Activated T-cell treated with anti-CD3 and anti-CD28 coated beads for 4 hours (primary cell): Measurements from ENCODE around the gene EXOC6B.
"Not testable (repeated sequence)": the region's sequence is repeated elsewhere in the genome, so short reads cannot be mapped to it uniquely, and the experiment has no call there.

ENCODE experiments used
- DNase-seq: peaks from one replicate; pipeline ENCODE4 v3.0.0-alpha.2; 2020

EXOC6B gene

DNA sequence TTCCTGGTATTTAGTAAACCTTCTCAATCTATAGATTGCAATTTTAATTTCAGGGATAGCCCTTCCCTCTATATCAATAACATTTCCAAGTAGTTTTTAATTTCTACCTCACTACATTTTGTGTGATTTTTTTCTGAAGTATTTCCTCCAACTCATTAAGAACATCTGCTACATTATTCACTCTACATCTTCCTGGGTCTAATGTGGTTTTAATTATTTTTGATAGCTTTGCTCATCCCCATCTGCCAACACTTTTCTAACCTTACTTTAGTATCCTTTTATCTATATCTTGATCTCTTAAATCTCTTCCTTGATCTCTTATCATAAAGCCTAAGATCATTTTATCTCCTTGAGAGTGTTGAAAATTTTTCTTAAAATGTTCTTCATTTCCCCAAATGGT, 399.8 kb downstream of the EXOC6B start:
- DNase-seq, result no peak

DNA sequence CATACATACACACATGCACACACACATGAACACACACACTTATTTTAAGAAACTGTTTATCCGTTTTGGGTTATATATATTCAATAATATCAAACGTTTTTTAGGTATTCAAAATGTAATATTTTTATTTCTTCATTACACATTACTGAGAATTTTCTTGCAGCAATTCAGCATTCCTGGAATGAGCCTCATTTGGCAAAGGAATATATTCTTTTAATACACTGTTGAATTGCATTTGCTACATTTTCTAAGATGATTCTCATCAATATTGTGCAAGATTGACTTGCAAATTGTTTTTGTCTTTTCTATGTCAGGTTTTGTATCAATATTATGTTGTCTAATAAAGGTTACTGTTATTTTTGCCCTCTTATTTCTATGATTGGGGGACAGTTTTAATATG, 402.1 kb downstream of the EXOC6B start:
- no peak for DNase-seq

DNA sequence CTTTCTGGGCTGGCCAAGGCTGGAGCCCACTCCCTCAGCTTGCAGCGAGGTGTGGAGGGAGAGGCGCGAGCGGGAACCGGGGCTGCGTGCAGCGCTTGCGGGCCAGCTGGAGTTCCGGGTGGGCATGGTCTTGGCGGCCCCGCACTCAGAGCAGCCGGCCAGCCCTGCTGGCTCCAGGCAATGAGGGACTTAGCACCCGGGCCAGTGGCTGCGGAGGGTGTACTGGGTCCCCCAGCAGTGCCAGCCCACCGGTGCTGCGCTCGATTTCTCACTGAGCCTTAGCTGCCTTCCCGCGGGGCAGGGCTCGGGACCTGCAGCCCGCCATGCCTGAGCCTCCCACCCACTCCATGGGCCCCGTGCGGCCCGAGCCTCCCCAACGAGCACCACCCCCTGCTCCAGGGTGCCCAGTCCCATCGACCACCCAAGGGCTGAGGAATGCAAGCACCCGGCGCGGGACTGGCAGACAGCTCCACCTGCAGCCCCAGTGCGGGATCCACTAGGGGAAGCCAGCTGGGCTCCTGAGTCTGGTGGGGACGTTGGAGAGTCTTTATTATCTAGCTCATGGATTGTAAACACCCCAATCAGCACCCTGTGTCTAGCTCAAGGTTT, 404.0 kb downstream of the EXOC6B start:
- not testable (repeated sequence) for DNase-seq

DNA sequence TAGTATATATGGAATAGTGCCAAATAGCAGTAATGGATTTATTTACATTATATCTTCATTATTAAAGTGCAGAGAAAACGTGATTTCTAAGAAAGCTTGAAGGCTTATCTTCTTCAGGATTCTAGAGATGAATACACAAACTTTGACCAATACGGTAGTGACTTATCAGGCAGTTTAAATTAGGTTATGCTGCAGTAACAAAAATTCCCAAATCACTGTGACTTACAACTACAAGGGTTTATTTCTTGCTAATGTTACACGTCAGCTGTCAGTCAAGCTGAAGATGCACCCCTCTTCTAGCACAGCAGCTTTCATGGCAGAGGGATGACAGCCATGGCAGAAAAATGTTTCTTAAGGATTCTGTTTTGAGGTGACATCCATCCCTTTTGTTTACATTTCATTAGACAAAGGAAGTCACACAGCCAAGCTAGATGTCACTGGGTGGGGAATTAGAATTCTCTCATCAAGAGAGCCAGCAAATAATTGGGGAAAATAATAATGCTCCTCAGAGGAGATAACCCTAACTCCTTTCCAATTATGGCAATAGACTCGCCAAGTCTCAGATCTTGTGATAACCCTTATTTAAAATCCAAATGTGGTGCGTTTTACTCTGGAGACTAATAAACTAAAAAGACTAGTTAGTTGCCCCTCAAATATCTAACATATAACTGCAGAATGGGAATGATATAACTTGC, 409.9 kb downstream of the EXOC6B start:
- DNase-seq, result no peak

DNA sequence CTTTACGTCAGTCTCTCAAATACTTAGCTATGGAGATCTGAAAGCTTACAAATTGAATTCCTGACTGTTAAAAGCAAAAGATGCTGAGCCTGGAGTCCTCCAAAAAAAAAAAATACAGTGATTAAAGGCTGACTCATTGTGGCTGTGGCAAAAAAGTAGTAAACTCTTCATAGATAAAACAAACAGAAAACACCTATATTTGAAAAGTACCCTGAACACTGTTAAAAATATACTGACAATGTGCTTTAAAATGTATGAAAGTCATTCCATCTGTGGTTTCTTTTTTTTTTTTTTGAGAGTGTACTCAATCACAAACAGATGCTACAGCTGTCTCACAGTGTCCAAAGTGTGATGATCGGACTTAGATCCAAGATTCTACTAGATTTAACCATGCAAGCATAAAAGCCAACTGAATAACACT, 410.6 kb downstream of the EXOC6B start:
- no peak for DNase-seq

DNA sequence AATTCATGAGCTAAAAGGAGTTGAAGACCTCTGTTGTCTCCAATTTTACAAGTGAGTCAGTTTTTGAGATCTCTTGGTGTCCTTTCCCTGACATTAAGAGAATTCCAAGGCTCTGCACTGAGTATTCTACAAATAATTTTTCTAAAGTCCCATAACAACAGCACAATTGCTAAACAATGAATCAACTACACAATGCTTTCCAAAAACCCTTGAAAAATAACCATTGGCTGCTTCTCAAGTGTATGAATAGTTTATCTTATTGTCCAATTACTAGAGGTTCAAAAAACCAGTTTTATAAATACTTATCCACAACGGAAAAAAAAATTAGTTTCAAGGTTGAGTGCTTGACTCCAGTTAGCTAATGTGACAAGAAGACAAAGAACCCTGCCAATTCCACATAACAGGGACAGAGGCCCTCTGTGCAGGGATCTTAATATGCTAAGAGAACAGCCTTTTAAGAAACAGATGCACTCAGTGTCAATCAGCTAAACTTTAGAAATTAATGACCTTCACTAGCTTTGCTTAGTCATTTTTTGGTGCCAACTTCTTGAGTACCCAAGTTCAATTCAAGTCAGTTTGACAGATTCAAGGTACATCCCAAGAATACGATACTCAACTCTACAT, 411.6 kb downstream of the EXOC6B start:
- DNase-seq, result no peak

DNA sequence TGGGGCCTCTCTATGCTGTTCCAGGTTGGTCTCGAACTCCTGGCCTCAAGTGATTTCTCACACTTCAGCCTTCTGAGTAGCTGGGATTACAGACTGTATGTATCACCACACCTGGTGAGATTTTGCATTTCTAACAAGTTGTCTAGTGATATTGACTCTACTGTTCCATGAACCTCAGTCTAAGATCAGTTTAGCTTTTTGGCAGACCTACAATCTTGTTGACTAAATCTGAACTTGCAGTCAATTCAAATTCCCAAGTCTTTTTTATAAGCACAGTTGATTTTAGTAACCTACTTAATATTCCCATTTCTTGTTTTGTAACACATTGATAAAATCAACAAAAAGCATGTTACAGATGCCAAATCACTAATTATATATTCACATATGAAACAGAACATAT, 412.1 kb downstream of the EXOC6B start:
- DNase-seq, result no peak

DNA sequence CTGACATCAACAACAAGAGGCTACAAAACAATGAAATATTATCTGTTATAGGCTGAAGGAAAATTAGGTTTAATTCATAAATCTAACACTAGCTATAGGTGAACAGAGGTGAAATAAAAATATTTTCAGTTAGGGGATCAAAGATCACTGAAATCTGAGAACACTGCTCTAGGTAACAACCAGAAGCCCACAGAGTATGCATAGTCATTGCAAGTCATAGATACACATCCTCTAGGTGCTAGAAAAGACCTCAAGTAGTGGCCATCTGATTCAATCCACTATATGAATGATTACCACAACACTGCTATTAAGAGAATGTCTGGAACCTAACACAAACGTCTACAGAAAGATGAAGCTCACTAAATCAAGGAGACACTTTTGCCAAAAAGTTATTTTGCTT, 413.6 kb downstream of the EXOC6B start:
- DNase-seq, result no peak

DNA sequence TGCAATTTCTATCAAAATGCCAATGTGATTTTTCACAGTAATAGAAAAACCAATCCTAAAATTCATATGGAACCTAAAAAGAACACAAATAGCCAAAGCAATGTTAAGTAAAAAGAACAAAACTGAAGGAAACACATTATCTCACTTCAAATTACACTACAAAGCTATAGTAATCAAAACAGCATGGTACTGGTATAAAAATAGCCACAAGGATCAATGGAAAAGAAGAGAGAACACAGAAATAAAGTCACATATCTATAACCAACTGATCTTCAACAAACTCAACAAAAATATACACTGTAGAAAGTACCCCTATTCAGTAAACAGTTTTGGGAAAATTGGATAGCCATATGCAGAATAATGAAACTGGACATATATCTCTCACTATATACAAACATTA, 426.0 kb downstream of the EXOC6B start:
- no peak for DNase-seq

DNA sequence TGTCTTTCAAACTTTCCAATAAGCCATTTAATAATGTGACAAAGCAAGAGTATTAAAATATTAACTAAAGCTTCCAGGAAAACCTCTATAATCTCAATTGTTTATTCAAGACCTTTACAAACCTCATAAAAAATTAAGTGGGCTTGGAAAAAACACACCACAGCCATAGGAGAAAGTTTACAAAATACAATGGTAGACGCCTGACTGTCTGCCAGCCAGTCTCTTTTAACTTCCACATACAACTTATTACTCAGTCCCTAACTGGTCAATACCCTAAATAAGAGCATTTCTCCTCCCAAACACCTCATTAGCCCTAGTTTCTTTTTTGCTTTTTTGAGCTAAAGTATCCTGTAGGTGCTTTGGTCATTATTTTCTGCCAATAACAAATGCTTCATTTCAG, 430.7 kb downstream of the EXOC6B start:
- no peak for DNase-seq

DNA sequence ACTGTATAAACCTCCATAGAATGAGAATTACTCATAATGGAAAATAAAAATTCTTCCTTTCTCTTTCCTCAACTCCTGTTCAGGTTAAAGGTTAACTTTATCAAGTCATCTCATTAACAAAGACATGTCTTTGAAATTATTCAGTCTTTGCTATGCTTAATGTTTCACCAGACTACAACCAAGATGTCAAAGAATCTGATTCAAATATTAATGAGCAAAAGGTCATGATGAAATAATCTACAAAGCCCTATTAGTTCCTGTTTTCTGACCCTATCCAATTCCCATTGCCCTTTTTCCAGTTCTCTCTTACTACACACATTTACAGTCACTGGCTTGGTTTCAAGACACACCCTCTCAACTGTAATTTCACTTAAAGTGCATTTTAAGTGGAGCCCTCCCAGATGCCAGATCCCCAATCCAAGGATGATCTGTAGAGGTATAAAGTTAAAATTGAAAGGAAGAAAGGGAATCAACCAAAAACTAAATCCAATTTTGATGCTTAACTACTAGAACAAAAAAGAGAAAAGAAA, 431.2 kb downstream of the EXOC6B start:
- no peak for DNase-seq

DNA sequence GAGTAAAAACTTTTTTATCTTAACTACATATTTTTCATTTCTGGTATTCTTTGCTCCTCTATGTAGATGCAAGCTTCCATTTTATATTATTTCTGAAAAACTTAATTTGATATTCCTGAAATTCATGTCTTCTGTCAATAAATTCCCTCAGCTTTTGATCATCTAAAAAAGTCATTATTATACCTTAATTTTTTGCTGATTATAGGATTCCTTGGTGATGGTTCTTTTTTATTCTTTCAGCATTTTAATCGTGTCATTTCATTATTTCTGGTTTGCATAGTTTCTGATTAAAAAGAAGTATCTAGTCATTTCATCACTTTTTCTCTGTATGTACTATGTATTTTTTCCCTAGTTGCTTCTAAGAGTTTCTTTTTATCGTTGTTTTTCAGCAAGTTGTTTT, 436.4 kb downstream of the EXOC6B start:
- DNase-seq, result no peak

DNA sequence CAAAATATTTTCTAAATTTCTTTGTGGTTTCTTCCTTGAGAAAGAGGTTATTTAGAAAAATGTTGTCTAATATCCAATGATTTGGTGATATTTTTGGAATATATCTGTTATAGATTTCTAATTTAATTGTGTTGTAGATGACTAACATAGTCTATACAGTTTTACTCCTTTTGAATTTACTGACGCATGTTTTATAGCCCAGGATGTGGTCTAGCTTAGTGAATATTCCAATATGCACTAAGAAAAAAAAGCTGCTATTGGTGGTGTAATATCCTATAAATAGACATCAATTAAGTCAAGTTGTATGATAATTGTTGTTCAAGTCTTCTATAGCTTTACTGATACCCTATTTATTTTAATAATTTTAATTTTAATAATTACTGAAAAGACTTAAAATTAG, 437.6 kb downstream of the EXOC6B start:
- no peak for DNase-seq

DNA sequence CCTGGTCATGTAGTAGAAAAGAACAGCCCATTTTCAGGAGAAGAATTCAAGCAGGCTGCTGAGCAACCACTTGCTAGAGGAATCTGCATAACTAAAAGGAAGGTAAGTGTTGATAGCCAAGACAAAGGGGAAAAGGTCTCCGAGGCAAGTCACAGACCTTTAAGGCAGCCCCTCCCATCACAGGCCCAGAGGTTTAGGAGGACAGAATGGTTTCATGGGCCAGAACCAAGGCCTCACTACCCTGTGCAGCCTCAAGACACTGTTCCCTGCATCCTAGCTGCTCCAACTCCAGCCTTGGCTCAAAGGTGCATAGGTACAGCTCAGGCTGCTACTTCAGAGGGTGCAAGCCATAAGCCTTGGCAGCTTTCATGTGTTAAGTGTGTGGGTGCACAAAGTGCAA, 439.5 kb downstream of the EXOC6B start:
- DNase-seq, result no peak

DNA sequence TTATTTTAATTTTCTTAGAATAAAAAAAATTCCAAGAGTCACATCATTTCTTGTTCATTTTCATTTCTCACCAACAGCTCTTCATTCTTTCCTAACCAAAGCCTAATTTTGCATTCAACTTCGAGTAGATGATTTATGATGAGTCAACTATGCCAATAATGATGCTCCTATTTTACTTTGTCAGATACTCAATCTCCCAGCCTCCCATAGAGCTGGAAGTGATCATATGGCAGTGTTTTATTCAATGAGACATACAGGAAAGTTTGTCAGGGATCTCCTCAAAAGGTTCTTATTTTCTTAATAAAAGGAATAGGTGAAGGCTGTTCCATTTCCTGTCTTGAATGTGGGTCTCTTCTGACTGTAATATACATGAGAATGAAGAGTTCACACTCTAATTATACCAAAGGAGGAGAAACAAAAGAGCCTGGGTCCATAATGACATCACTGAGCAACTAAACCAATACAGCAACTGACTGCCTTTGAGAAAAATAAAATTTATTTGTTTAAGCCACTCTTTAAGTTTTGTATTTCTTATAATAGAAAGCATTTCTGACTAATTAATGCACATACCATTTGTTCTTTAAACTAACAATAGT, 447.0 kb downstream of the EXOC6B start:
- DNase-seq, result no peak

DNA sequence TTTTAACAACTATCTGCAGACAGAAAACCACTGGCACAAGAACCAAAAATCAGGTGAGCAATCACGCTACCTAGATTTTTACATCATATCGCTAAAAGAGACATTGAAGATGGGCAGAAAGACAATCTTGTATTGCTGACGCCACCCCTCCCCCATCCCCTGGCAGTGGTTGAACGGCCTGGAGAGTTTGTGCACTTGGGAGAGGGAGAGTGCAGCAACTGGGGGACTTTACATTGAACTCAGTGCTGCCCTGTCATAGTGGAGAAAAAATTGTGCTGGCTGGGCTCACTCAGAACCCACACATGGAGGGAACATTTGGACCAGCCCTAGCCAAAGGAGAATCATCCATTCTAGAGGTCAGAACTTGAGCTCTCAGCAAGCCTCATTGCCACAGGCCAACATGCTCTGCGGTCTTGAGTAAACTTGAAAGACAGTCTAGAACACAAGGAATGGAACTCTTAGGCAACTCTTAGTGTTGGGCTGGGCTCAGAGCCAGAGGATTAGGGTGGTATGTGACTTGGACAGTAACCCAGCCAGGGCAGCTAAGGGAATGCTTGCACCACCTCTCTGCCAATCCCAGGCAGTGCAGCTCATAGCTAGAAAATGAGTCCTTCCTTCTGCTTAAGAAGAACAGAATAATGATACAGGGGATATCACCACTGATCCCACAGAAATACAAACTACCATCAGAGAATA, 458.2 kb downstream of the EXOC6B start:
- no peak for DNase-seq

DNA sequence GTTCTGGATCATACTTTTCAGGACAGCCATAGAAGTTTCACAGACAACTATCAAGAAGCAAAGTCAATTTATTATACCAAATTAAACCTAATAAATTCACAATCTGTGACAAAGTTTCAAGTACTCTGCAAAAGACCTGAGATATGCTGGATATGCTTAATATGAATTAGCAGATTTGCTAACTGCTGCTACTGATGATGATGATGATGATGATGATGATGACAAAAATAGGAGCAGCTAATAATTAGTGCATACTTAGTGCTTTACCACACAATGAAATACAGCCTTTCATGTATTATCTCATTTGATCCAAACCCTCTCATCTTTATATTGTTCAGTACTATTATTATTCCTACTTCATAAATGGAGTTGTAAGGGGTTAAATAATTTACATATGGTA, 462.4 kb downstream of the EXOC6B start:
- no peak for DNase-seq

DNA sequence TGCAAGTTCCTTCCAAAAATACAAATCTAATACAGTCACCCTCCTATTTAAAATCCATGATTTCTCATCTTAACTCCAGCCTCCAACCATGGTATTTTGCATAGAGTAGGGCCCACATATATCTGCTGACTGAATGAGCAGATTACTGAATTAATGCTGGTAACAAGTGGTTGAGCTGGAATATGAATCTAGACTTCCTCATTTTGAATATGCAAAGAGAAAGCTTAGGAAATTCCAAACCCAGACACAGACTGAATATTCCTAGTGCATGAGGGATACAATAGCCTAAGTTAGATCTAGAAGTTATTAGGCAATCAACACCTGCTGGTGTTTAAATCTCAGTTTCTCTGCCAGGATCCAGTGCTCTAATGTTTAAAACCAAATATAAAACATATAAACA, 463.1 kb downstream of the EXOC6B start:
- DNase-seq, result no peak

DNA sequence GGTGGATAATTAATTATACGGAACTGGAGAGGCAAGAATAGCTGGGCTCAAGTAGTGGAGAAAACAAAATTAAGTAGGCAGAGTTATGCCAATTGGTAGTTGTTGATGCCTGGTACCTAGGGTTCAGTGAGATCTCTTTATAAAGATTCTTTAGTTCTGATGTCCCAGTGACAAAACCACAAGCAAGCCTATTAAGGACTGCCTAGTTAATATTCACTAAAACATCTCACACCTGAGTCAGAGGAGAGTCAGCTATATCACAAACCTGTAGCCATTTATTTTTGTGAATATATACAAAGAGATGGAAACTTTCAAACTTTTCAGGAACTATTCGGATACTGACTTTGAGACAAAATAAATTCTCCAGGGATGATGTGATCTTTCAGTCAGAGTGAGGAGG, 464.3 kb downstream of the EXOC6B start:
- DNase-seq, result no peak

DNA sequence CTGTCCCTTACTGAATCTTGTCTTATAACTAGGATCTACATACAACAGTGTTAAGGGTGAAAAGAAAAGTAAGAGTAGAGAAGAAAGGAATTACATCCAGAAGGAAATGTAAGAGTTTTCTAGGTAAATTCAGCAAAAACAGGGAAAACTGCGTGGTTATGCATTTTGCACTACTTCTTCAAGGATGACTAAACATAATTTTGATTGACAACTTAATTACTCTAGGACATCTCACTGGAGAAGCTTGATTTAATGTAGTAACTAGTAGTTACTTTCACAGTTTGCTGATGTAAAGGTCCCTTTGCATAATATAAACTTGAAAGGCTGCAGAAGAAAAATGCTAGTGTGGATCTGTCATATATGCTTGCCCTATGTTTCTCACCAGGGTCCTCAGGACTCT, 464.8 kb downstream of the EXOC6B start:
- DNase-seq, result no peak

DNA sequence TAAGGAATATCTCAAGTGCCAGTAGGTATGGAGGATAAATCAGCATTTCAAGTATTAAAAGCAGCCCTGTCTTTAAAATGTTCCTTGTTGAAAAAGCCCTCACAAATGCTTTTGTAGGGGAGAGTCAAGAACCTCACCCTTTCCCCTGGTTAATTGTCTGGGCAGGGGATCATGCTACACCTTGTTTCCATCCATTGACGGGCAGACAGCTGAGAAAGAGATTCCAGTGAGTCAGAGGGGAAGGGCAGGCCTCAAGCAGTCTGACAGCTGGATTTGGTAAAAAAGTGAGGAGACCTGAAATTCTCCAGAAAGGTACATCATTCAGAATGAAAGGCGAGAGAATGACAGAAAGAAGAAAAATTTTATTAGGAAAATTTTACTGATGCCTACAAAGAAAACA, 475.0 kb downstream of the EXOC6B start:
- no peak for DNase-seq

DNA sequence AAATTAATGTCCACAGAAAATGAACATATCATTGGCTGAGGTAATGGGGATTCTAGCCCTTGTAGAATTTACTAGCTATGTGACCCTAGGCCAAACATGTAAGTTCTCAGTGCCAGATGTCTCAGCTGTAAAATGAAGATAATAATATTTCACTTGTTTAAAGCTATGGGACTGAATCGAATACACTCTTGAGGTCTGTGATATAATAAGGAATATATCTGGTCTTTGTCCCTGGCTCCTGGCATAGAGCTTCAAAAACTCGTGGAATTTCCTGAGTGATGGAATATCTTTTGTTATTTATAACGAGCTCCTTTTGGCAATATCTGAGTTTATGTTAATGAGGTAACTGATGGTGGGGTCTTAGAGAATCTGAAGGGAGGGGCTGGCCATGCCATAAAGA, 476.8 kb downstream of the EXOC6B start:
- DNase-seq, result no peak

DNA sequence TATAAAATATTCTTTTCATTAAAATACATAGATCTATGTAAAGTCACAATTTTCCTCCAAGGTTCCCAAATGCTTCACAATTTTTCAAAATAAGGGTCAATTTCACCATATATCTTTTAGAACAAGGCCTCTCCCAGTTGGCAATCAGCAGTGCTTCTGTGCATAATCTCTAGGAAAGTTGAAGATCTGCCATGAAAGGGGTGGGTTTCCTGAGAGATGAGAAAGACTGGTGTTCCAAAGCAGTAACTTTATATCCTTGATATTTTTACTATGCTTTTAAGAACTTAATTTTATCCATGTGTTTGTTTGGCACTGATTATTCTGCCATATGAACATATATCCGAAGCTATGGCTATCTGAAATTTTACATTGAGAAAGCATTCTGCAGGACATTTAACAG, 478.8 kb downstream of the EXOC6B start:
- no peak for DNase-seq
